K562 (cell line): ENCODE data around the gene ARHGEF10L. TPM values are rescaled to one million over a fixed set of nuclear protein-coding genes. Genes with fewer than 3 reads are reported as not detected.

Experiments
- ATAC-seq: fragments of 200-7000 bp; cut with Tn5 transposase; 3 replicates; pipeline ENCODE4 v1.9.1; 2020; ENCODE audit warnings: moderate library complexity
- BruUV-seq: library from RNA; stranded (reverse); fragments of 400-500 nt; replicated peaks from 2 replicates; lab custom pipeline; 2021; lab: Mats Ljungman, UMichigan
- CTCF ChIA-PET: fragments of 300-600 bp; formaldehyde crosslinking; extraction: SDS; loops from one replicate; lab custom pipeline; 2021; ENCODE audit warnings: low intra/inter-chr PET ratio; lab: Yijun Ruan, JAX
- POLR2A ChIA-PET: fragments of 300-600, 350-650 bp; sonication (Branson Sonifier 250); formaldehyde crosslinking; extraction: SDS; loops from one replicate; lab custom pipeline; 2021; ENCODE audit warnings: antibody characterized with exemption, inconsistent platforms; lab: Yijun Ruan, JAX
- DNase-seq, 4 experiments: peaks; one replicate each; pipeline versions ENCODE4 v3.0.0 to v3.0.0-alpha.2; 2011 to 2018; ENCODE audit warnings: low spot score in 3 of 4, mixed read lengths in 3 of 4; ENCODE audit errors: extremely low read depth in 1 of 4
- FAIRE-seq: peaks from 2 replicates; lab custom pipeline; 2011; peaks lifted over from hg19 to GRCh38; lab: Jason Lieb, UNC
- H2AFZ ChIP-seq: 2 replicates; pipeline ENCODE4 v1.6.0; 2011; ENCODE audit warnings: low read depth, low read length, control low read depth, inconsistent platforms
- H3K27ac ChIP-seq: fragments of 200-600 bp; 3 replicates; pipeline ENCODE4 v1.8.0; 2011; ENCODE audit warnings: low read depth, mild to moderate bottlenecking, control low read depth, inconsistent platforms, low read length, moderate library complexity, mixed read lengths; ENCODE audit errors: extremely low read depth
- H3K27me3 ChIP-seq, 2 experiments: fragments of 300-600 bp in 1 of 2; 2 replicates in 1 of 2; 3 replicates in 1 of 2; pipeline versions ENCODE4 v1.6.0 to v1.8.0; 2011; ENCODE audit warnings: inconsistent platforms in 2 of 2, low read length in 2 of 2, mild to moderate bottlenecking in 1 of 2, mixed read lengths in 1 of 2, moderate library complexity in 1 of 2; ENCODE audit not compliant: control insufficient read depth in 2 of 2, insufficient read depth in 2 of 2
- H3K36me3 ChIP-seq: fragments of 300-600 bp; 3 replicates; pipeline ENCODE4 v1.8.0; 2011; ENCODE audit warnings: mild to moderate bottlenecking, low read length, inconsistent platforms; ENCODE audit not compliant: control insufficient read depth, insufficient read depth
- H3K4me1 ChIP-seq, 2 experiments: fragments of 200-600 bp in 1 of 2; replicated peaks in 1 of 2; 2 replicates in 1 of 2; 3 replicates in 1 of 2; pipeline versions ENCODE4 v1.5.1 to v1.8.0; 2011; ENCODE audit warnings: inconsistent platforms in 2 of 2, low read length in 2 of 2, mild to moderate bottlenecking in 1 of 2, mixed read lengths in 1 of 2, moderate library complexity in 1 of 2; ENCODE audit not compliant: control insufficient read depth in 2 of 2, insufficient read depth in 2 of 2
- H3K4me2 ChIP-seq: 2 replicates; pipeline ENCODE4 v1.6.1; 2011; ENCODE audit warnings: low read length, control low read depth, inconsistent platforms, mixed read lengths; ENCODE audit not compliant: insufficient read depth
- H3K4me3 ChIP-seq: fragments of 200-600 bp; sonication (generic), shearing (Covaris generic); 2 replicates; pipeline ENCODE4 v1.5.1; 2016; ENCODE audit warnings: control low read depth, inconsistent platforms
- H3K79me2 ChIP-seq: fragments of 200-600 bp; 3 replicates; pipeline ENCODE4 v1.8.0; 2011; ENCODE audit warnings: low read length, inconsistent platforms; ENCODE audit not compliant: control insufficient read depth, insufficient read depth
- H3K9ac ChIP-seq, 2 experiments: 2 replicates each; pipeline versions ENCODE4 v1.6.0 to v1.6.1; 2011; ENCODE audit warnings: low read depth in 2 of 2, low read length in 2 of 2, control low read depth in 1 of 2, inconsistent platforms in 1 of 2, mild to moderate bottlenecking in 1 of 2, mixed read lengths in 1 of 2; ENCODE audit not compliant: insufficient read depth in 1 of 2
- H3K9me1 ChIP-seq: one replicate; pipeline ENCODE4 v1.6.0; 2011; ENCODE audit warnings: inconsistent platforms, mild to moderate bottlenecking, low read length, moderate library complexity; ENCODE audit not compliant: control insufficient read depth, insufficient read depth
- H3K9me3 ChIP-seq: replicated peaks from 2 replicates; pipeline ENCODE4 v1.5.1; 2011; ENCODE audit warnings: low read depth, low read length, inconsistent platforms; ENCODE audit not compliant: control insufficient read depth, insufficient read depth
- H4K20me1 ChIP-seq: replicated peaks from 2 replicates; pipeline ENCODE4 v1.6.1; 2011; ENCODE audit warnings: low read length, inconsistent platforms, mixed read lengths; ENCODE audit not compliant: control insufficient read depth, insufficient read depth
- E2F1 ChIP-seq: sonication (generic); formaldehyde crosslinking; IDR thresholded peaks from 2 replicates; pipeline ENCODE4 v1.8.1; 2023; ENCODE audit warnings: mild to moderate bottlenecking, missing genetic modification reagents, moderate library complexity
- ELF2 ChIP-seq: fragments of 250-450 bp; sonication (Bioruptor Pico); IDR thresholded peaks from 2 replicates; pipeline ENCODE4 v1.5.0; 2021; ENCODE audit warnings: mild to moderate bottlenecking
- FUS ChIP-seq: fragments of 200-400 bp; formaldehyde crosslinking; optimal IDR thresholded peaks from 2 replicates; pipeline ENCODE3; 2017; ENCODE audit warnings: low read depth, low read length
- HINFP ChIP-seq: fragments of 450-650 bp; conservative IDR thresholded peaks from 2 replicates; pipeline ENCODE4 v1.6.1; 2016; ENCODE audit warnings: missing genetic modification characterization, low read depth, mild to moderate bottlenecking, control low read depth, missing compliant biosample characterization
- ZBTB40 ChIP-seq, 2 experiments: fragments of 450-650 bp in 1 of 2; sonication (generic) in 1 of 2; formaldehyde crosslinking in 1 of 2; IDR thresholded peaks; 2 replicates each; pipeline versions ENCODE4 v1.7.1 to v1.9.0; 2016 to 2022; ENCODE audit warnings: inconsistent platforms in 1 of 2, mild to moderate bottlenecking in 1 of 2, missing genetic modification reagents in 1 of 2
- ZBTB43 ChIP-seq: sonication (generic); formaldehyde crosslinking; IDR thresholded peaks from 2 replicates; pipeline ENCODE4 v1.8.0; 2023; ENCODE audit warnings: mild to moderate bottlenecking, missing genetic modification reagents
- WGBS: fragments of 100-300 bp; shearing (Covaris generic); methylation state at CpG from one replicate; pipeline ENCODE4 v1.1.6; 2016; ENCODE audit warnings: low coverage, mixed read lengths; ENCODE audit not compliant: insufficient coverage; ENCODE audit errors: missing lambda C conversion rate; 5-methylcytosine and 5-hydroxymethylcytosine counted together
- in situ Hi-C: fragments of 300-500 bp; cut with MboI; formaldehyde crosslinking; loops from 4 replicates; pipeline ENCODE4 v1.15.0; 2018; ENCODE audit warnings: inconsistent platforms, mixed read lengths
- intact Hi-C: fragments of 100-400 bp; cut with micrococcal nuclease; formaldehyde crosslinking; loops from 2 replicates; pipeline ENCODE4 v1.14.2; 2022
- polyA plus RNA-seq, 8 experiments: library from polyadenylated mRNA; depleted of rRNA in 4 of 8; stranded (reverse) in 5 of 8; unstranded in 3 of 8; fragments of >200 nt; fragmentation: Nextera tagmentation in 2 of 8; fragmentation: Illumina TruSeq in 1 of 8; extraction: Ambion mirVana in 2 of 8; extraction: Trizol in 1 of 8; gene quantifications; 2 replicates each; pipeline versions ENCODE4 v1.2.1 to v1.2.3, GENCODE V29; 2011 to 2014; ENCODE audit warnings: inconsistent platforms in 1 of 8, missing spikeins in 1 of 8
- total RNA-seq, 7 experiments: library from RNA; depleted of rRNA in 6 of 7; stranded (reverse); fragments of >200 nt in 6 of 7; fragmentation: Illumina TruSeq in 2 of 7; extraction: Trizol in 2 of 7; gene quantifications; 2 replicates each; pipeline versions ENCODE4 v1.2.1 to v1.2.3, GENCODE V29; 2011 to 2021; ENCODE audit warnings: low replicate concordance in 1 of 7

The ARHGEF10L gene
- total and polyA plus RNA-seq, 9 of the 15 experiments (the other 6 are each of a cell fraction or from before 2014, with no cell fraction given): 0.09 to 0.13 TPM; not detected in 7

- CTCF ChIA-PET: no interaction called here
- no peak for TF ChIP-seq ZBTB40 (IDR thresholded peaks at IDR 0.05)
- no peak for TF ChIP-seq ZBTB40 (CRISPR knock-in tag; IDR thresholded peaks at IDR 0.05)
- TF ChIP-seq ZBTB43: no peak
- no peak for TF ChIP-seq HINFP (tag)
- TF ChIP-seq FUS: no peak
- no peak for TF ChIP-seq ELF2 (CRISPR knock-in tag)
- no peak for TF ChIP-seq E2F1 (CRISPR knock-in tag)
Measured at GRCh38 chr1:17649371-17650106, 110.0 kb downstream of the ARHGEF10L start.

More at GRCh38 chr1:17649371-17650106, 110.0 kb downstream of the ARHGEF10L start:
- in situ Hi-C loops: loop anchor here (10.0 kb wide), 1 partner anchor 935 kb away; no protein-coding TSS in a partner anchor
- POLR2A ChIA-PET: interaction anchor here (0.6 kb wide), 1 partner anchor 1008 kb away, joined by 3 read pairs; no protein-coding TSS in a partner anchor
- under 1% methylated on average over 11 of the region's 11 CpGs for WGBS
- Histone ChIP-seq H3K27ac (no peak overlapping the region), H3K4me3 (no peak overlapping the region), H2AFZ (no peak overlapping the region), H3K4me1 (0 out of 5 replicates have a peak, but pooled peaks cover 0 to 6% of the 10 kb centered on the region in 2 experiments), H3K36me3 (no peaks in the 10 kb centered on the region), H3K9me1 (no peaks in the 10 kb centered on the region), H4K20me1 (peaks cover 14% of the 10 kb centered on the region), H3K79me2 (no peaks in the 10 kb centered on the region), H3K9ac (no peak overlapping the region), H3K4me2 (no peak overlapping the region), H3K9me3 (no peaks in the 10 kb centered on the region), H3K27me3 (peaks cover 28 to 60% of the 10 kb centered on the region in 2 experiments)
- DNase-seq (no peak), FAIRE-seq (no peak), ATAC-seq (no peak)
- no TSS peak for BruUV-seq
- intact Hi-C loops: no loop called here
